Measurements from ENCODE around the gene USP10.
"Not testable (repeated sequence)": the region's sequence is repeated elsewhere in the genome, so short reads cannot be mapped to it uniquely, and the experiment has no call there.

Gene USP10

DNA sequence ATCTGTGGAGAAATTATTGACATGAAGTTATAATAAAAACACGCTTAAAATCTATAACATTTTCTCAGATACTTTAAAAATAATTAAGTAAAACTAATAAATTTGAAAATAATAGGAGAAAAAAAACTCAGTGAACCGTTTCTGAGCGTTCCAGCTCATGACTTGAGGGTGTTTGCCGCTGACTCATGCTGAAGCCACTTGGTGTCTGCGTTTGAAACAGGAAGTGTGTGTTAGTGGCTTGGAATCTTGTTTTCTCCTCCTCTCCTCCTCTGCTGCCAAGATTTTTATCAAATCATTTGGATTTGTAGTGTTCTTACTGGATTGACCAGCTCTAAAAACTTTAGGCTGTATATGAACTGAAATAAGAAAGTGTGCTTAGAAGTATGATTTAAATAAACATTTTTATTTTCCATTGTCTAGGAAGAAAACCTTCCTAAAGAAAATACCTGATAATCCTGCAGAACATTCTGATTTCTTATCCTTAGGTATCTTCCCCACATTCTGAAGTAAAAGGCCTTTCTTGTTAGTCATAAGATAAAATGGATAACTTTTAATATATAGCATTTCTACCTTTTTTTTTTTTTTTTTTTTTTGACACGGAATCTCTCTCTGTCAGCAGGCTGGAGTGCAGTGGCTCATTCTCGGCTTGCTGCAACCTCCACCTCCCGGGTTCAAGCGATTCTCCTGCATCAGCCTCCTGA lies 30.8 kb downstream of the USP10 start:
- no peak for DNase-seq

- not testable (repeated sequence) for DNase-seq
Measured at GRCh38 chr16:84732332-84732673, 32.5 kb downstream of the USP10 start.

GRCh38 chr16:84732674-84733352 lies 33.0 kb downstream of the USP10 start:
- no peak for DNase-seq

DNA sequence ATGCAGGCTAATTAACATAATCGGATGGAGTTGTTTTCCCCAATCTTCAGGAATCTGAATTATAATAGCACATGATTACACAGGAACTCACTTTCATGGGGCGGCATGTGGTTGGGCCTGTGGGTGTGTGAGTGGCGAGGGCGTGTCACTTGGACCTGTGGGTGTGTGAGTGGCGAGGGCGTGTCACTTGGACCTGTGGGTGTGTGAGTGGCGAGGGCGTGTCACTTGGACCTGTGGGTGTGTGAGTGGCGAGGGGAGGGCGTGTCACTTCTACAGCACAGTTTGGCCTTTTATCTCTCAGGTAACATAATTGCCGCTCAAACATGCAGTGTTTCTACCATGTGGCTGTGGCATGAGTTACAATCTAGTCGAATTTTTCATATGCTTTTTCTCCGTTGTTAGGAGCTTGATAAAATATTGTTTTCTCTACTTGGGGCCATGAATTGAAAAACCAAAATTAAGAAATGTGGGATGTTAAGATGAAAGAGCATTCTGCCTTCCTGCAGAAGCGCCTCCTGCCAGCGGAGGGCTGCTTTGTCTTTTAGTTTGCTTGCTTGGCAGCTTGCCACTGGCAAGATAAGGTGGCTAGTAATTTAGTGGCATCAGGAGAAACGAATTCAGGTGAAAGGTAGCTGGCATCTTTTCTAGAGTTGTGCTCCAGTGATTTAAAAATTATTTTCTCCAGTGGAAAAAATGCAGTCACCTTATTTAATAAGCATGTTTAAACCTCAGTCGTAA lies 36.2 kb downstream of the USP10 start:
- peak; percentile 53 for DNase-seq

- no peak for DNase-seq
Measured at GRCh38 chr16:84737192-84738011, 37.6 kb downstream of the USP10 start.

GRCh38 chr16:84738255-84739038 lies 38.6 kb downstream of the USP10 start:
- DNase-seq = peak; percentile 79

- DNase-seq = no peak
Measured at GRCh38 chr16:84739349-84740124, 39.7 kb downstream of the USP10 start.

DNA sequence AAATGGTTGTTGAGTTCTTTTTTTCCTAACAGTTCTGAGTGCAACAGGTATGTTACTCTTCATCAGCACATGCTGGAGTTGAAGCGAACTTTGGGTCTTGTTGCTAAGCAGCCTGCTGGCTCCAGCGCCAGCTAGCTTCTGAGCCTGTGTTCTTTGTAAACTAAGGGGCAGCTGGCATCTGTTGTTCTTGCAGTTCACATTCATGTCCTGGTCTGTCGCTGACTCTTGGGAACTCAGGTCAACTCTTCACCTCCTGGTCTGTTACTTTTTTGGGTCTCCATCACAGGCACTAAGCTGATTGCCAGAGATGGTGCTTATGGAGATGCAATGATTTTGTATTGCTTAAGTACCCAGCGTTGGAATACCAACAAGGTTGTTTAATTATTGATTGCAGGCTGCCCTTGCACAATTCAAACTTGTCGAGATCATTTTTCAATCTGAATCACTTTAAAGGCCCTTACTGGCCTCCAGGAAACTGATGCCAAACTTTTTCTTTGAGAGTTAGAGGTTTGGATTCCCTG lies 40.9 kb downstream of the USP10 start:
- DNase-seq = no peak

DNA sequence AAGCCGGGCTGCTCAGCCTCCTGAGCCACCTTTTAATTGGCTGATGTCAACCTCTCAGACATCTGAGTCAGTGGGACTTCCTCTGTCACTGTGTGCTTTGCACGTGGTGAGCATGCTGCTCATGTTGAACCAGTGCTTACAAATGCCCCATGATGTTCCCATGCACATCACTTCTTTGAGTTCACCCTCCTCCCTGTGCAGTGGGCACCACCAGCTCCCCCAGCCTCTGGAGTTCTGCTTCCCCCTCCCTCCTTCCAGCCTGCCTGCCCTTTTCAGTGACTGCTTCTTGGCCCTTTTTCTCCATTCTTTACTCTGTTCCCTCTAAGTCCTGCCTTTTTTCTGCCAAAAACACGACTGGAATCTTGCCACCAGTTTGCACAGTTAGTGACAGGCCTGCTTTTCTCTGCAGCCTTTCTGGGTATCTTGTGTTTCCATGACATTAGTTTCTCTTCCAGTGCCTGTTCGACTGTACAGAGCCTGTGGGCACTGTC lies 41.6 kb downstream of the USP10 start:
- no peak for DNase-seq

- DNase-seq = no peak
Measured at GRCh38 chr16:84742641-84743092, 42.9 kb downstream of the USP10 start.

DNA sequence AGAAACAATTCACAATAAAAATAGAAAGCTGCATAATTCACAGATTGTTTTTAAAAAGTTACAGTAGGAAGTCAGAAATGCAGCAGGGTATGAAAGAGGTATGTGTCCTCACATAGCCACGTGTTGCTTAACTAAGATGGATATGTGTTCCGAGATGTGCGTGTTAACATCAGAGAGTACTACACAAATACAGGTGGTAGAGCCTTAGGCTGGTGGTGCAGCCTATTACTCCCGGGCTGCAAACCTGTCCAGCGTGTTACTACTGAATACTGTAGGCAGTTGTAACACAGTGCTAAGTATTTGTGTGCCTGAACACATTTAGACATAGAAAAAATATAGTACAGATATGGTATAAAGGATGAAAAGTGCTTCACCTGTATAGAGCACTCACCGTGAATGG lies 46.4 kb downstream of the USP10 start:
- DNase-seq = no peak

DNA sequence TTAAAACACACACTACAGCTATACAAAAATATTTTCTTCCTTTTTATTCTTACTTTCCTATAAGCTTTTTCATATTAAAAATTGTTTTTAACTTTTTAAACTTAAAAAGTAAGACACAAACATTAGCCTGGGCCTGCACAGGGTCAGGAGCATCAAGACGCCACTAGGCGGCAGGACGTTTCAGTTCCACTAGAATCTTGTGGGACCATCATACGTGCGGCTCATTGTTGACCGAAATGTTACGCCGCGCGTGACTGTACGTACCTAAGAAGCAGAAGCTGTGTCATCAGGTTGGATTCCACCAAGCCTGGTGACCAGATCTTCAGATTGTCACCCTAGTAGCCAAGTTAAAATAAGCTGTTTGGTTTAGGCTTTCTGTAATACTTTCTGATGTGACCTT lies 47.1 kb downstream of the USP10 start:
- no peak for DNase-seq

GRCh38 chr16:84748247-84748646 lies 48.4 kb downstream of the USP10 start:
- not testable (repeated sequence) for DNase-seq

- DNase-seq = no peak
Measured at GRCh38 chr16:84749072-84749471, 49.3 kb downstream of the USP10 start.

DNA sequence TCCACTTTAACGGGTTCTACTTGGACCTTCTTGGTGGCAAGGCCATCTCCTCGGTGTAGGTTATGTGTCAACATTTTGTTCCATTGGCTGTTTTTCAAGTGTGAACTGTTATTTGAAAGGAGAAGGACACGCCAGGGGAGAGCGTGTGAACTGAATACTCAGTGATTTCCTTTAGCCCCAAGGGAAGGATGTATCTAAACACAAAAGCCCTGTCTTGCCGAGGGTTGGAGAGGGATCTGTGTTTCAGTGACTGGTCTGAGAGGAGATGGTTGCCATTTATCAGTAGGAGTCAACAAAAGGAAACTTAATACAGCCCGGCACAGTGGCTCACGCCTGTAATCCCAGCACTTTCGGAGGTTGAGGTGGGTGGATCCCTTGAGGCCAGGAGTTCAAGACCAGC lies 50.0 kb downstream of the USP10 start:
- no peak for DNase-seq

DNA sequence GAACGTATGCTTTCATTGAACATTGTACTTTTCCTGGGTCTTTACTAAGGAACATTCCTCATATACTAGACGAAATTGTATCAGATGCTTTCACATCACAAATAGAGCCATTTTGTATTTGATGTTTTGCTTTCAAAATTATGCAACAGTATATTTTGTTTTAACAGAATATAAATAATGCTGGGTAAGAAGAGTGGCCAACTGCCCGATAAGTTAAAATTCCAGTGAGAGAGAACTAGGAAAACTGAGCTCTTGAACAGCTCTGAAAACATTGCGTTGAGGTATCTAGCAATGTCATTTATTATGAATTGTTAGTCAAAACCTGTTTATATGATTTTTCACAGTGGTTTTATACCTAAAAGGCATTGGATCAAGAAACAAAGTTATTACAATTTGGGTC lies 50.8 kb downstream of the USP10 start:
- DNase-seq = no peak

GRCh38 chr16:84751241-84751640 lies 51.4 kb downstream of the USP10 start:
- DNase-seq = no peak

DNA sequence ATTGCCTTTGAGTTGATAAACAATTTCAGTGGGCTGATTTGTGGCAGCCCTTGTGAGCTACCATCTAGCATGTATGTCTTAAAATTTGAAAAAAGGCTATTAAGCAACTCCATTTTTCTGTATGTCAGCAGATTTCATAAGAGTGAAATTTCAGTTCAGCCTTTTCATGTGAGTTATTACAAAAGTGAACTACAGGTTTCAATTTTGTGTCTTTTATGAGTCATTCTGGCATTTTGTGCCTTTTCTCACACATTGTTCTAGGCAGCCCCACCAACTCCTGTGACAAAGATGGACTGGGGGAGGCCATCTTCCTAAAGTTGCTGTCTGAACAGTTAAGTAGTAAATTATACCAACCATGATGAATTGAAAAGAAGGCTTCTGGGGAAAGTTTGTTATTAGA lies 52.1 kb downstream of the USP10 start:
- no peak for DNase-seq

GRCh38 chr16:84752600-84752999 lies 52.8 kb downstream of the USP10 start:
- no peak for DNase-seq

- DNase-seq = no peak
Measured at GRCh38 chr16:84753412-84754326, 53.9 kb downstream of the USP10 start.

Measured in NCI-H1436 (cell line).